Activated CD4-positive, alpha-beta T cell treated with anti-CD3 and anti-CD28 coated beads, Interleukin-2, amount 50 U/mL, for 1 hour (primary cell): ENCODE data around the gene MMP24OS.
A peak's percentile ranks its signal among the peaks of the same experiment; 100 is the strongest.

ENCODE experiments used
- DNase-seq: peaks from one replicate; pipeline ENCODE4 v3.0.0-alpha.2; 2020

The MMP24OS gene

GRCh38 chr20:35290186-35290886 is 12.4 kb upstream of the MMP24OS start:
- no peak for DNase-seq

DNA sequence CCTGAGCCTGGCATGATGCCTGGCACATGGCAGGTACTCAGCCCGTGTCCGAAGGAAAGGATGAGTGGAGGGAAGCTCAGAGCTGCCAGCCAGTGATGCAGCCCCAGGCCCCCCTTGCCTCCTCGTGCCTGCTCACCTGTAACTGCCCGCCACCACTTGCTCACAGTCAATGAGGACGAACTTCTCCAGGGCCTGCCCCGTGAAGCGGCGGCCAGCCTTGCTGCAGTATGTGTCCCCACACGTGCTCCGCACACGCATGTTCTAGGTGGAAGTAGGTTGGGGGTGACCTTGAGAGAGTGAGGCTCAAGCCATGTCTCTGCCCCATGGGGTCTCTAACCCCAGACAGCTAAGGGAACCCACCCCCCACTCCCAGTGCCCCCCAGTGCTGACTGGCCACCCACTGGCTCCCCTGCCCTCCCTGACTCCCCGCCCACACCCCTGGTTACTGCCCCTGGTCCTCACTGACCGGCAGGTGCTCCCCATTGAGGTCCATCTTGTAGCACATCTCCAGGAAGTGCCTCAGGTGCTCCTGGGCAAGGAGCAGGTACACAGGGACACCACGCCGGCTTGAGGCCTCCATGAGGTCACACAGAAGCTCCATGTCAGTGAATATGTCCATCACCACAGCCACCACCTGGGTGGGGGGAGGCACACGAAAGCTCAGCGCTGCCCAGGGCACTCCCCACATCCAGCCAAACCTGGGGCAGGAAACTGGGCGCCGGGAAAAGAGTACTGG is 10.6 kb upstream of the MMP24OS start:
- no peak for DNase-seq

GRCh38 chr20:35287509-35288324 is 9.8 kb upstream of the MMP24OS start:
- DNase-seq, result no peak

GRCh38 chr20:35286899-35287508 is 9.1 kb upstream of the MMP24OS start:
- no peak for DNase-seq

- no peak for DNase-seq
These were observed 8.4 kb upstream of the MMP24OS start for GRCh38 chr20:35286077-35286898.

DNA sequence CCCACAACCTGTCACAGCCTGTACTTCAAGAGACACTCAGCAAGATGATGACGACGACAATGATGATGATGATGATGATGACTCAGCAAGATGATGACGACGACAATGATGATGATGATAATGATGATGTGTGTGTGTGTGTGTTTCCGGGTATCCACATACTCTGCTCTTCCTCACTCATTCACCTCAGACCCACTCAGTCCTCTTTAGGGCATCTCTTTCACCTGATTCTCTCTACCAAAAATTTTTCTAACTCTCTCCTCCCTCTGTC is 7.8 kb upstream of the MMP24OS start:
- DNase-seq, result no peak

DNA sequence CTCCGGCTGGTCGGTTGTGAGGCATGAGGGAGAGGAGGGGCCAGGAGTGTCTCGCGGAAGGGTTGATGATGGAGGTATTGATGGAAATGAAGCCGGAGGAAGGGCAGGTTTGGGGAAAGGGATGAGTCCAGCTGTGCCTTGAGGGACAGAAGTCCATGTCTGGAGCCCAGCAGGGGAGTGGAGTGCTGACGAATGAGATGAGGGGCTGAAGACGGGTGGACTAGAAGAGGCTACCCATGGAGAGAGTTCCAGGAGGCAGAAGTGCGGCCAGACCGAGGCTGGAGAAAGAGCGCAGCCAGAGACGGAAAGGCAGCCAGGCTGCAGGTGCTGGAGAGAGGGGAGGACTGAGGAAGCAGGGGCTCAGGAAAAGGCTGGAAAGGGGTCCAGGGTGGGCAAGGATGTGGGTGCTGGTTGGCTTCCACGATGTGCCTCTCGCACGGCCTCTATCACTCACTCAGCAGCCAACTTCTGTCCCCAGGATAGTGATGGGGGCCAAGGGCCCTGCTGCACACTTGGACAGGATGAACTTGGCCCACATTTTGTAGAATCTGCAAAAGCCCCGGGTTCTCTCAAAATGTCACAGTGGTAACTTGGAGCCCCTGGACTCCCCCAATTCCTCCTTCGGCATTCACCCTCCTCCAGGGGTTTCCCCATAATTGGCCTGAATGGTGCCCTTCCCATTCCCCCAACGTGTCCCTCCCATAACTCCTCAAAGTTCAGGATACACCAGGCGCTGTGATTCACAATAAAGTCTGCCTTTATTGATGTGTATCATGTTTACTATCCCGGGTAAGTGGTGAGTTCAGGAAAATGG is 7.3 kb upstream of the MMP24OS start:
- DNase-seq, result no peak

DNA sequence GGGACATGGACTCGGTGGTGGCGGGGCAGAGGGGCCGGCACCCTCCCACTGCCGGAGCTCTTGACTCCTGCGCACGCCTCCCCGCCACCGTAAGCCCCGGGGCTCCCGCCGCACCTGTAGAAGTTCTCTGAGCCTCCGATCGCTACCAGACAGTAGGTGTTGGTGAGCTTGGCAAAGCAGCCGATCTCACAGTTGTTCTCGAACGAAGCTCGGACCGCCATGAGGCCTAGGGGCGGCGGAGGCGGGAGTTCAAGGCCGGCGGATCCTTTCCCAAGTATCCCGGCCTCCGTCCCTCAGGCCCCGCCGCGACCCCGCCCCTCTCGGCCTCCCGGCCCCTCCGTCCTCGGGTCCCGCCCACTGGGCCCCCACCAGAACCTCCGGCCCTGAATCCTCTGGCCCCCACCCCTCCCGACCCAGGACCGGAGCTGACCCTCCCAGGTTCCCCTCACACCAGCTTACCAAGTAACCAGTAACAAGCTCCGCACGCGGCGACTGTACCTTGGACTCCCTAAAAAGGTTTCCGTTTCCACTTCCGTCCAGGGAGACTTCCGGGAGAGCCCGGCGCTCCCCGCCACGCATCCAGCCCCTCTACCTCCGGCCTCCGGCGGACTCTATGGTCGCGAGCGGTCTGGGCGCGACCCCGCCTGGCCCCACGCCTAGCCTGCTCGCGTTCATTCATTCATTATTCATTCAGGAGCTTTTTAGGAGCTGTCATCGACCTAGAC is 6.5 kb upstream of the MMP24OS start, which contains the start of gene EIF6:
TSS of gene EIF6 (minus strand) at position 506 of the 725 bp plus-strand sequence. CDS start at position 221, 285 bp downstream.
- peak; percentile 55 for DNase-seq

DNA sequence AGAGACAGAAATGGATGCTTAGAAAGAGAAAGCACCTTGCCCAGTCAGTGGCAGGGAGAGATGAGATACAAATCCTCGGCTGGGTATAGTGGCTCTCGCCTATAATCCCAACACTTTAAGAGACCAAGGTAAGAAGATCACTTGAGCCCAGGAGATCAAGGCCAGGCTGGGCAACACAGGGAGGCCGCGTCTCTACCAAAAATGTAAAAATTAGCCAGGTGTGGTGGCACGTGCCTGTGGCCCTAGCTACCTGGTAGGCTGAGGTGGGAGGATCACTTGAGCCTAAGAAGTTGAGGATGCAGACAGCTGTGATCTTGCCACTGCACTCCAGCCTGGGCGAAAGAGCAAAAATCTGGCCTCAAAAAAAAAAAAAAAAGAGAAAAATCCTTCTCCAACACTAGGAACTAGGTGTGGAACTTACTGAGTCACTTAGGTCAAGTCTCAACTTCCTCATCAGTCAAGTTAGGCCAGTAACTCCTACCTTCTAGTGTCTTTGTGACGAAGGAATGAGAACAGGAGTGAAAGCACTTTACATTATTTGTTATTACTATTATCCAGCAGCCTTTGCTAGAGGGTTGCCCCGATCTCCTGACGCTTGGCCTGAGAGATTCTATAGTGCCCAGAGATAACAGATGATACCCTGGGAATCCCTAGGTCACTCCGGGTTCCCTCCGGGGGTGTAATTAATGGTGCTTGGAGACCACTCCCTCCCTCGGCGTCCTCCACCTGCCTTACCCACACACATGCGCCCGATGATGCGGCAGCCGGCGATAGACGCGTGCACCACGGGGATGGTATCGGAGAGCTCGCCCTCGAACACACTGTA is 5.7 kb upstream of the MMP24OS start:
- no peak for DNase-seq

GRCh38 chr20:35281506-35282101 is 3.7 kb upstream of the MMP24OS start:
- DNase-seq, result no peak

- DNase-seq, result no peak
These were observed 2.6 kb upstream of the MMP24OS start for GRCh38 chr20:35280523-35280922.

DNA sequence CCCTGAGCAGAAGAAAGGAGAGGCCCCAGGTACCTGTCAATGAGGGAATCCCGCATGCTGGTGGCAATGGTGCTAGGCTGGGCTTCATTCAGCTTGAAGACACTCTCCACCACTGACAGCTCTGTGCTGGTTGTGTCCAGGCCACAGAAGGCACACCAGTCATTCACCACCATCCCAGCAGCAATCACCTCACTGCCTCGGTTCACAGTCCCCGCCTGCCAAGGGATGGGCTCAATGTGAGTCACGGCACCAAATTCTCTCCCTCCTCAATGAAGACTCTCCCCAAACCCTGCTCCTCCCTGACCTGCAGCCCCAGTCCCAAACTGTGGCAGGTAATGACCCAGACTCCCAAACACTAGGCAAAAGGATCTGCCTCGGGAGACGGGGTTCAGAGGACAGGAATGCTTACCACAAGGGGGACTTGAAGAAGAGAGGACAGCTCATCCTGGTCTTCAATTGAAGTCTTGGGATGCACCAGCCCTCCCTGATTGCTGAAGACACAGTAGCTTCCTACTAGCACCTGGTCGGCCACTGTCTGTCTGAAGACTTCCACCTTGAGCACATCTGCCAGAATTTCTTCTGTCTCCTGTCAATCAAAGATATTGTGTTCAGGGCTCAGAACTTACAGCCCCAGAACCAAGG is 1.7 kb upstream of the MMP24OS start:
- DNase-seq, result no peak

DNA sequence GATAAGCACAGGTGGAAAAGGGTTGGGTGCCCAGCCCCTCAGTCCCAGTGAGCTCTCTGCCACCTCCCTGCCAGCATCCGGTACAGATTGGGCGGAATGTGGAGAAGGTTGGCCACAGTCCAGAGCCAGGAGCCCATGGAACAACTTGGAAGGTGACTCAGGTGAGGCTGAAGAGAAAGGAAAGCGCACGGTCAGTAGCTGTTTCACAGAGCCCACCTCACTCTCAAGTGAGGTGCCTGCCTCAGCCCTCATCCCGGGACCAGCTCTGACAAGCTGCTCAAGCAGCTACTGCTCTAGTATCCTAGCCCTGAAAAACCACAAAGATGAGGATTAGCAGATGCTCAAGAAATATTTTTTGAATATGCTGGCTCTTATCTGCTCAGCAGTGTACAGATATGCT is 1.1 kb upstream of the MMP24OS start:
- DNase-seq, result no peak

GRCh38 chr20:35277127-35277526 is 795 bp downstream of the MMP24OS start:
- no peak for DNase-seq

GRCh38 chr20:35276408-35276807 is 1.5 kb downstream of the MMP24OS start:
- DNase-seq, result no peak

DNA sequence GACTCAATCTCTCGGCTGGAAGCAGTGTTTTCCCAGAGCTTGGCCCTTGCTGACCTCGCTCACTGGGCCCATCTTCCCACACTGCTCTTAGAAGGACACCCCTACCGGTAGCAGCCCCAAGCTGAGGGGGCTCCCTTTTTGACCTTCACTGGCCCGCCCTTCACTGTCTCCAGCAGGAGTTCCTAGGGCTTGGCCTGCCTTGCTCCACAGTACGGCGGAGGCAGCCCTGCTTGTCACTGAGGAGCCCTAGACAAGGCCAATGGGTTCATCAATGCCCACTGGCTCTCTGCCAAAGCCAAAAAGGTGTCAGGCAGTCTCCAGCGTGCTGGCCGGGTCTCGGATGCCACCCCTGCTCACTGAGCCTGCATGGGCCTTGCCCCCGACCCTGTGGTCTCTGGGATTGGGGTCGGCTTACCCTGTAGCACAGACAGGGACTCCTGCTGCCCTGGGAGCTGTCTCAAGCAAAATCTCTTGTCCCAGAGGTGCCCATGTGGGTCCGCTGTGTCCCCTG is 2.1 kb downstream of the MMP24OS start:
- no peak for DNase-seq

GRCh38 chr20:35274172-35275092 is 3.5 kb downstream of the MMP24OS start:
- DNase-seq, result no peak
